Panc1 (cell line): ENCODE measurements around the gene CAMKMT. TPM values are rescaled to one million over a fixed set of nuclear protein-coding genes. Genes with fewer than 3 reads are reported as not detected.

Experiments used
- ATAC-seq: fragments of 200-7000 bp; cut with Tn5 transposase; 2 replicates; pipeline ENCODE4 v1.9.1; 2020; ENCODE audit warnings: mild to moderate bottlenecking, moderate library complexity
- BruUV-seq: library from RNA; stranded (reverse); fragments of 400-500 nt; replicated peaks from 2 replicates; lab custom pipeline; 2021; lab: Mats Ljungman, UMichigan
- CTCF ChIA-PET: fragments of 300-600 bp; sonication (Branson Sonifier 250); formaldehyde crosslinking; loops from one replicate; lab custom pipeline; 2022; ENCODE audit warnings: antibody characterized with exemption; lab: Charles Lee
- POLR2A ChIA-PET: fragments of 300-600 bp; sonication (Branson Sonifier 250); formaldehyde crosslinking; loops from one replicate; lab custom pipeline; 2022; ENCODE audit warnings: antibody characterized with exemption; lab: Charles Lee
- DNase-seq: peaks from one replicate; pipeline ENCODE4 v3.0.0-alpha.2; 2010; ENCODE audit warnings: low read depth, low spot score
- H3K27ac ChIP-seq: 2 replicates; pipeline ENCODE4 v1.5.1; 2011; ENCODE audit warnings: mild to moderate bottlenecking, low read length, inconsistent platforms
- H3K27me3 ChIP-seq: fragments of 200-500 bp; sonication (Bioruptor generic); 2 replicates; pipeline ENCODE4 v1.6.0; 2014; ENCODE audit warnings: low read length, inconsistent platforms; ENCODE audit not compliant: control insufficient read depth, insufficient read depth
- H3K36me3 ChIP-seq: fragments of 200-500 bp; sonication (Bioruptor generic); 2 replicates; pipeline ENCODE4 v1.5.1; 2014; ENCODE audit warnings: inconsistent platforms, mild to moderate bottlenecking, low read length, moderate library complexity; ENCODE audit not compliant: control insufficient read depth, insufficient read depth
- H3K4me1 ChIP-seq: 2 replicates; pipeline ENCODE4 v1.5.1; 2011; ENCODE audit warnings: inconsistent platforms, mild to moderate bottlenecking, low read length, moderate library complexity; ENCODE audit not compliant: control insufficient read depth, insufficient read depth
- H3K4me3 ChIP-seq, 2 experiments: 2 replicates each; pipeline ENCODE4 v1.5.1; 2011 to 2012; ENCODE audit warnings: low read depth in 2 of 2, low read length in 2 of 2, mild to moderate bottlenecking in 2 of 2, inconsistent platforms in 1 of 2, moderate library complexity in 1 of 2
- H3K9me3 ChIP-seq: fragments of 200-500 bp; sonication (Bioruptor generic); 2 replicates; pipeline ENCODE4 v1.5.1; 2014; ENCODE audit warnings: low read depth, mild to moderate bottlenecking, inconsistent platforms, low read length, moderate library complexity; ENCODE audit not compliant: control insufficient read depth, insufficient read depth
- CTCF ChIP-seq: fragments of 450-650 bp; IDR thresholded peaks from 2 replicates; pipeline ENCODE4 v1.5.1; 2017; ENCODE audit warnings: mild to moderate bottlenecking
- POLR2AphosphoS5 ChIP-seq: IDR thresholded peaks from 2 replicates; pipeline ENCODE4 v1.6.1; 2012; ENCODE audit warnings: mild to moderate bottlenecking, low read depth, low read length, moderate library complexity
- REST ChIP-seq, 2 experiments: IDR thresholded peaks; 2 replicates each; pipeline ENCODE4 v1.6.1; 2011 to 2012; ENCODE audit warnings: low read depth in 2 of 2, control low read depth in 1 of 2, low read length in 1 of 2, mild to moderate bottlenecking in 1 of 2, moderate library complexity in 1 of 2; ENCODE audit not compliant: insufficient read depth in 1 of 2
- SIN3A ChIP-seq: IDR thresholded peaks from 2 replicates; pipeline ENCODE4 v1.6.1; 2012; ENCODE audit warnings: low read depth, mild to moderate bottlenecking, low read length, moderate library complexity, borderline replicate concordance; ENCODE audit not compliant: insufficient read depth
- TCF7L2 ChIP-seq: IDR thresholded peaks from 2 replicates; pipeline ENCODE4 v1.6.1; 2011; ENCODE audit warnings: mild to moderate bottlenecking, low read depth, low read length, inconsistent platforms
- in situ Hi-C: cut with HindIII; loops from 2 replicates; pipeline ENCODE4 v1.10.0; 2016; ENCODE audit warnings: low sequenced_read_pairs, low pct_unique_long_range_greater_than_20kb
- intact Hi-C: fragments of 100-400 bp; cut with micrococcal nuclease; formaldehyde crosslinking; loops from one replicate; pipeline ENCODE4 v1.10.0; 2022; ENCODE audit not compliant: unreplicated experiment
- total RNA-seq: library from RNA; stranded (reverse); gene quantifications from one replicate; pipeline ENCODE4 v1.2.1, GENCODE V29; 2021; ENCODE audit not compliant: unreplicated experiment

Gene CAMKMT
- total RNA-seq, 1 experiment from 2014 or later: 12.6 TPM

GRCh38 chr2:44777036-44777435, 415.3 kb downstream of the CAMKMT start:
- intact Hi-C loops (no loop called here), in situ Hi-C loops (no loop called here)
- no TSS peak for BruUV-seq
- H3K4me1 ChIP-seq: no peaks in the 10 kb centered on the region
- no peak overlapping the region for H3K4me3 ChIP-seq
- TF ChIP-seq SIN3A: no peak
- no peak for TF ChIP-seq REST (IDR thresholded peaks at IDR 0.05; ENCODE audit: insufficient read depth in 1 of 2, low read depth in 2 of 2, low read length in 1 of 2)
- no peak for TF ChIP-seq POLR2AphosphoS5
- TF ChIP-seq CTCF: no peak
- no peak for TF ChIP-seq TCF7L2
- no peak overlapping the region for H3K27ac ChIP-seq
- H3K36me3 ChIP-seq: no peaks in the 10 kb centered on the region
- no peaks in the 10 kb centered on the region for H3K27me3 ChIP-seq
- ChIA-PET CTCF (no interaction called here), POLR2A (no interaction called here)
- DNase-seq (no peak), ATAC-seq (no peak)
- H3K9me3 ChIP-seq: no peaks in the 10 kb centered on the region

GRCh38 chr2:44777537-44777936, 415.8 kb downstream of the CAMKMT start:
- TF ChIP-seq POLR2AphosphoS5 (no peak), TCF7L2 (no peak), REST (IDR thresholded peaks at IDR 0.05; ENCODE audit: insufficient read depth in 1 of 2, low read depth in 2 of 2, low read length in 1 of 2) (no peak)
- H3K9me3 ChIP-seq: no peaks in the 10 kb centered on the region
- intact Hi-C loops (no loop called here), in situ Hi-C loops (no loop called here)
- no peaks in the 10 kb centered on the region for H3K4me1 ChIP-seq
- ChIA-PET POLR2A (no interaction called here), CTCF (no interaction called here)
- ATAC-seq: no peak
- no TSS peak for BruUV-seq
- H3K4me3 ChIP-seq: no peak overlapping the region
- no peaks in the 10 kb centered on the region for H3K36me3 ChIP-seq
- DNase-seq: no peak
- no peak overlapping the region for H3K27ac ChIP-seq
- H3K27me3 ChIP-seq: no peaks in the 10 kb centered on the region
